ENCODE results near the gene SEMA5B.

Gene SEMA5B

GRCh38 chr3:123064914-123065313, 37.4 kb upstream of the SEMA5B start:
- Mint-ChIP-seq H3K4me3 (no peak overlapping the region), H3K27ac (no peak overlapping the region), H3K36me3 (peaks cover 2% of the 10 kb centered on the region)

GRCh38 chr3:123064506-123064905, 36.9 kb upstream of the SEMA5B start:
- Mint-ChIP-seq H3K27me3 (no peaks in the 10 kb centered on the region), H3K36me3 (peaks cover 2% of the 10 kb centered on the region), H3K9me3 (ENCODE audit: low read depth) (no peaks in the 10 kb centered on the region), H3K4me3 (no peak overlapping the region), H3K4me1 (ENCODE audit: low read depth) (peaks cover 25% of the 10 kb centered on the region), H3K27ac (no peak overlapping the region)

More at GRCh38 chr3:123064914-123065313, 37.4 kb upstream of the SEMA5B start:
- no peaks in the 10 kb centered on the region for H3K27me3 Mint-ChIP-seq
- no peaks in the 10 kb centered on the region for H3K9me3 Mint-ChIP-seq (ENCODE audit: low read depth)
- peaks cover 25% of the 10 kb centered on the region for H3K4me1 Mint-ChIP-seq (ENCODE audit: low read depth)

DNA sequence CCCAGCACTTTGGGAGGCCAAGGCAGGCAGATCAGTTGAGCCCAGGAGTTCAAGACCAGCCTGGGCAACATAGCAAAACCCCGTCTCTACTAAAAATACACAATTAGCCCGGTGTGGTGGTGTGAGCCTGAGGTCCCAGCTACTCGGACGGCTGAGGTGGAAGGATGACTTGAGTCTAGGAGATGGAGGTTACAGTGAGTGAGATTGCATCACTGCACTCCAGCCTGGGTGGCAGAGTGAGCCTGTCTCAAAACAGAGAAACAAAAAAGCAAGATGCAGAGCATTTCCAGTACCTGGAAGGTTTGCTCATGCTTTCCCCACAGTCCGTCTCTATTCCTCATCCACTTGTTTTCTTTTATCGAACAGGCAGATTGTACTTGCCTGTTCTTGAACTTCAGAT, 35.5 kb upstream of the SEMA5B start:
- Mint-ChIP-seq H3K27me3 (no peaks in the 10 kb centered on the region), H3K9me3 (ENCODE audit: low read depth) (no peaks in the 10 kb centered on the region), H3K27ac (no peak overlapping the region)

DNA sequence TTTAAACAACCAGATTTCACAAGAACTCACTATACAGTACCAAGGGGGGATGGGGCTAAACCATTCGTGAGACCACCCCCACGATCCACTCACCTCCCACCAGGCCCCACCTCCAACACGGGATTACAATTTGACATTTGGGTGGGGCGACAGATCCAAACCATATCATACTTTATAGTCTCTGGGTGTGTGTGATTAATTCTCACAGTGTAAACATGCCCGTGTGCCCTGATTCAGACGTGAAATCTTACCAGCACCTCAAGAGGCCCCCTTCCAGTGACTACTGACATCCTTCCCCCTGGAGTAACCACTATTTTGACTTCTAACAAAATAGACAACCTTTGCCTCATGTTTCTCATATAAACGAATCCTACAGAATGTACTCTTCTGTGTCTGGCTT, 34.3 kb upstream of the SEMA5B start:
- Mint-ChIP-seq H3K27me3 (no peaks in the 10 kb centered on the region), H3K4me3 (no peak overlapping the region), H3K4me1 (ENCODE audit: low read depth) (peaks cover 11% of the 10 kb centered on the region), H3K36me3 (no peaks in the 10 kb centered on the region), H3K9me3 (ENCODE audit: low read depth) (no peaks in the 10 kb centered on the region), H3K27ac (no peak overlapping the region)

More for the DNA sequence above, 35.5 kb upstream of the SEMA5B start:
- Mint-ChIP-seq H3K4me3 (no peak overlapping the region), H3K36me3 (no peaks in the 10 kb centered on the region), H3K4me1 (ENCODE audit: low read depth) (peaks cover 14% of the 10 kb centered on the region)

- no peak overlapping the region for H3K4me3 Mint-ChIP-seq
- no peak overlapping the region for H3K27ac Mint-ChIP-seq
- no peaks in the 10 kb centered on the region for H3K9me3 Mint-ChIP-seq (ENCODE audit: low read depth)
Observed at GRCh38 chr3:123060054-123060453, 32.5 kb upstream of the SEMA5B start.

DNA sequence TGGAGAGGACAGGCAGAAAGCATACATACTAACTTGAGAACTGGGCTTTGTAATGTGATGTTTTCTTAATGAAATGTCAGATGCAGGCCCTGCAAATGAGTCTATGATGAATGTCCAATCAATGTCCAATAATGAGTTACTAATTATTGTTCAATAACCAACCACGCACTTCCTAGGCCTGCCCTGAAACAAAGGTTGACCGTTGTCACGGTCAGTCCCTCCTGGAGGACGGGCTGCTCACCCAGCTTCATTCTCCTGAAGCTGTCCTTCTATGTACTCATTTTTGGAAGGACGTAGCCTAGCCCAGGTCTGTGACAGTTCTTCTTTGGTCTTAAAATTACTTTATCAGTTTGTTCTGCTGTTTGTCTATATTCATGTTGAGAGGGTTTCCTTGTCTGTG, 30.9 kb upstream of the SEMA5B start:
- H3K27me3 Mint-ChIP-seq = no peaks in the 10 kb centered on the region
- no peak overlapping the region for H3K4me3 Mint-ChIP-seq
- no peaks in the 10 kb centered on the region for H3K36me3 Mint-ChIP-seq
- no peaks in the 10 kb centered on the region for H3K9me3 Mint-ChIP-seq (ENCODE audit: low read depth)
- H3K27ac Mint-ChIP-seq = no peak overlapping the region
- no peaks in the 10 kb centered on the region for H3K4me1 Mint-ChIP-seq (ENCODE audit: low read depth)

More at GRCh38 chr3:123060054-123060453, 32.5 kb upstream of the SEMA5B start:
- no peaks in the 10 kb centered on the region for H3K36me3 Mint-ChIP-seq
- H3K27me3 Mint-ChIP-seq = no peaks in the 10 kb centered on the region
- H3K4me1 Mint-ChIP-seq (ENCODE audit: low read depth) = peaks cover 7% of the 10 kb centered on the region

DNA sequence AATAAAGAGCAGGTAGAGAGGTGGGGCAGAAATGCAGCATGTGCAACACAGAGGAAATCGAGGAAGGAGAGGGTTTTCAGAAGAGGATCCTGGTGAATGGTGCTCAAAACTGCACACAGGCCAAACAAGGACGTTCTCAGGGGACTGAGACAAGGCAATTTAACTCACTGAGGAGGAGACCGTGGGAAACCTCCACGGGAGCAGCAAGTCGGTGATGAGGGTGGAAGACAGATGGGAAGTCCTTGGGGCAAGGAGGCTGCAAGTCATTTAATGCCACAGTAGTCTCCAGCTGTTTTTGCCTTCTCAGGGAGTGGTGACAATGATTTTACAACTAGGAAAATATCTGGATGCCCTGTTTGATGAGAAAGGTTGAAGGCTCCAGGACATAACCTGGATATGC, 27.8 kb upstream of the SEMA5B start:
- H3K27ac Mint-ChIP-seq = no peak overlapping the region
- no peaks in the 10 kb centered on the region for H3K27me3 Mint-ChIP-seq
- no peaks in the 10 kb centered on the region for H3K9me3 Mint-ChIP-seq (ENCODE audit: low read depth)
- no peaks in the 10 kb centered on the region for H3K36me3 Mint-ChIP-seq
- no peaks in the 10 kb centered on the region for H3K4me1 Mint-ChIP-seq (ENCODE audit: low read depth)
- H3K4me3 Mint-ChIP-seq = no peak overlapping the region

- Mint-ChIP-seq H3K4me1 (ENCODE audit: low read depth) (no peaks in the 10 kb centered on the region), H3K9me3 (ENCODE audit: low read depth) (no peaks in the 10 kb centered on the region), H3K4me3 (no peak overlapping the region), H3K27me3 (no peaks in the 10 kb centered on the region), H3K36me3 (no peaks in the 10 kb centered on the region), H3K27ac (no peak overlapping the region)
Observed at GRCh38 chr3:123054931-123055330, 27.4 kb upstream of the SEMA5B start.

- H3K4me1 Mint-ChIP-seq (ENCODE audit: low read depth) = no peaks in the 10 kb centered on the region
- H3K36me3 Mint-ChIP-seq = no peaks in the 10 kb centered on the region
- no peaks in the 10 kb centered on the region for H3K9me3 Mint-ChIP-seq (ENCODE audit: low read depth)
- H3K27ac Mint-ChIP-seq = no peak overlapping the region
- H3K4me3 Mint-ChIP-seq = no peak overlapping the region
- H3K27me3 Mint-ChIP-seq = no peaks in the 10 kb centered on the region
Observed at GRCh38 chr3:123054109-123054778, 26.7 kb upstream of the SEMA5B start.

DNA sequence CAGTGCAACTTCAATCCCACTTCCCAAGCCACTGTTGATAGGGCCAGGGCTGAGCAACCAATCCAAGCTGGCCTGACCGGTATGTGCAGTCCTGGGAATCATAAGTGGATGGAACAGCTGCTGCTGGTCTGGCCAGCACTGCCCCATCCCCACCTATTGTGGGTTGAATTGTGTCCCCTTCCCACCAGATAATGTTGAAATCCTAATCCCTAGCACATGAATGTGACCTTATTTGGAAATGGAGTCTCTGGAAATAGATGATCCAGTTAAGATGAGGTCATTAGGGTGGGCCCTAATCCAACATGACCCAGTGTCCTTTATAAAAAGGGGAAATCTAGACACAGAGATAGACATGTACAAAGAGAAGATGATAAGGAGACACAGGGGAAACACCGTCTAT, 25.5 kb upstream of the SEMA5B start:
- H3K9me3 Mint-ChIP-seq (ENCODE audit: low read depth) = no peaks in the 10 kb centered on the region
- H3K27me3 Mint-ChIP-seq = no peaks in the 10 kb centered on the region
- H3K4me1 Mint-ChIP-seq (ENCODE audit: low read depth) = no peaks in the 10 kb centered on the region
- no peak overlapping the region for H3K4me3 Mint-ChIP-seq
- H3K27ac Mint-ChIP-seq = no peak overlapping the region
- H3K36me3 Mint-ChIP-seq = no peaks in the 10 kb centered on the region

DNA sequence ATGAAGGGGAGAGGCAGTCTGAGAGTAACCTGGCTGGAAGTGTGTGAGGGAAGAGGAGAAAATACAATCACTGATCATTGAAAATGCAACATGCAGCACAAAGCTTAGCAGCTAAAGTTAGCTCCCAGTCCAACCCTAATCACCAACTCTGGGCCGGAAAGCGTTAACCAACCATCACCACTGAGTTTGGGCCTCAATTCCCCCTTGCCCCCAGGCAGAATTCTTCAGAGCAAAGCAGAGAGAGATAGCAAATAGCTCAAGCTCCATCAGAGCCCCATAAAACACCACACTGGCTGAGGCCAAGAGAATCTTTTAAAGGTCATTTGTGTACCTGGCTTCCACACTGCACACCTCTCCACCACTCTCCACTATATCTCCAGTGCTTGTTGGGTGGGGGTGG, 23.1 kb upstream of the SEMA5B start:
- Mint-ChIP-seq H3K4me1 (ENCODE audit: low read depth) (no peaks in the 10 kb centered on the region), H3K4me3 (no peak overlapping the region), H3K27me3 (no peaks in the 10 kb centered on the region), H3K9me3 (ENCODE audit: low read depth) (no peaks in the 10 kb centered on the region), H3K27ac (no peak overlapping the region), H3K36me3 (no peaks in the 10 kb centered on the region)

DNA sequence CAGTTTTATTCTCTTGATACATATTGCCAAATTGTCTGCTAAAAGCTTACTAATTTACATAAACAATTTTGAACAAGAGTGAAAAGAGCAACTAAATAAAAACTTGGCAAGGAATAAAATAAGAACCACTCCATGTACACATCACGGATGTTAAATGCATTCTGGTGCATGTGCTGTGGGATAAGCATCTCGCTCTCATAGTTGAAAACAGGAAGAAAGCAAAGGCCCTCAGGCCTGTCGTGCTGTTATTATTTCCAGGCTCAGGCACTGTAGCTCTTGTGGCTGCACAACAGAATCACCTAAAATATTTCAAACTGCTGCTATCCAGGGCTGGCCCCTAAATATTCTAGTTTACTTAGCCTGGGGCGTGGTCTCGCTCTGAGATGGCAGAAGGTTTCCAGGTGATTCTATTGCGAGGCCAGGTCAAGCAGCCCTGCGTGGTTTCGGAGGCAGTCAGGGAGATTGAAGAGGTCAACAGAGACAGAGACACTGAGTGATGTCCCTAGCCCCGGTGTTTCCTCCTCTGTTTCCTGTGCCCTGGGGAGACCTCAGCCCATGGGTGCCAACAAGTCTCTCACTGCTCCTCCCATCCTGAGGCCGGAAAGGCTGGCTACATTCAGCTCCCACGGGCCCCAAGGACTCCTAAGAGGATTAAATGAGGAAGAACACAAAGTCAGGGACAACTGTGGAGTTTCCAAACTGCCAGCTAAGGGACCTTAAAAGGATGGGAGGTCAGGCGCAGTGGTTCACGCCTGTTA, 21.1 kb upstream of the SEMA5B start:
- Mint-ChIP-seq H3K4me1 (ENCODE audit: low read depth) (no peaks in the 10 kb centered on the region), H3K27me3 (peaks cover 2% of the 10 kb centered on the region), H3K36me3 (no peaks in the 10 kb centered on the region), H3K4me3 (no peak overlapping the region), H3K27ac (no peak overlapping the region), H3K9me3 (ENCODE audit: low read depth) (no peaks in the 10 kb centered on the region)

DNA sequence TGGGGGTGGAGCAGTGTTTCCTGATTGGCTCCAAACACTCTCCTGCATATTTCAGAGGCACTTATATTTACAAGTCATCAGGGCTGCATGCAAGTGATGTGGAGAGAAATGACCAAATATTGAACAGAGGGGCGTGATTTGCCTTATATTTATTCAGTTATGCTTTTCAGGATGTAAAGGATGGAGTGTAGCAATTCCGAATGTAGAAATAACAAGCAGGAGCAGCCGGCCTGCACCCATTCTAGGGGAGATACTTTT, 19.4 kb upstream of the SEMA5B start:
- Mint-ChIP-seq H3K27ac (no peak overlapping the region), H3K4me1 (ENCODE audit: low read depth) (no peaks in the 10 kb centered on the region), H3K9me3 (ENCODE audit: low read depth) (no peaks in the 10 kb centered on the region), H3K36me3 (no peaks in the 10 kb centered on the region), H3K4me3 (no peak overlapping the region), H3K27me3 (peaks cover 7% of the 10 kb centered on the region)

GRCh38 chr3:123046262-123047061, 18.9 kb upstream of the SEMA5B start:
- H3K27me3 Mint-ChIP-seq = peaks cover 7% of the 10 kb centered on the region
- no peaks in the 10 kb centered on the region for H3K36me3 Mint-ChIP-seq
- no peak overlapping the region for H3K27ac Mint-ChIP-seq
- no peak overlapping the region for H3K4me3 Mint-ChIP-seq
- H3K9me3 Mint-ChIP-seq (ENCODE audit: low read depth) = no peaks in the 10 kb centered on the region
- H3K4me1 Mint-ChIP-seq (ENCODE audit: low read depth) = no peaks in the 10 kb centered on the region

DNA sequence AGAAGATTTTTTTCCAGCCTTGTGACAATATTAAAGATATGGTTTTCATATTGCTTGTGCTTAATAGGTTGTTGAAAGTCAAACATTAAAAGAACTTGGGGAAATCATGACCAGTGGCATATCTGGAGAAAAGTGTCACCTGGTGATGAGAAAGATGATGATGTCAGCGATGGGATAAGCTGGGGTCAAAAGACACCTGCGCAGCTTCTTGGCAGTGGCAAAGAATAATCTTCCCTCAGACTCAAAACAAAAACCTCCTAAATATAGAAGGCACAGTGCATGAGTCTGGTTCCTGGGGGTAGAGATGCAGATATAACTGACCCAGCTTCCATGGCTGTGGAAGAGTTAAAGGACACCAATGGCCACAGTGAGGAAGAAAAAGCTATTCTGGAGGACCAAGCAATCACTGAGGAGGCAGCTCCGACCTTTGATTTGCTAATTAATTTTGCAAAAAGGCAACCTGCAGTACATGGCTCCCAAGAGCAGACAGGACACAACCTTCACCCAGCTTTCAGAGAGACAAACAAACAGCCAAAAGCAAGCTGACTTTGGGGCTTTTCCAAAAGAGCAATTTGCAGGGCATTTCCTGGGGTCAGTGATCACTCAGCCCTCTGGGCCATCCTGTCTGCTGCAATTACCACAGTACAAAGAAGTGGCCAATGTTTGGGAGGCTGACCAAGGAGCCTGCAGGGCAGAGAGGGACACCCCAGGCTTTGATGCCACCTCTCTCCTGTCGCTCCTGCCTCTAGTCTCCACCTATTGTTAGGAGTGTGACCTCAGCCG, 17.6 kb upstream of the SEMA5B start:
- Mint-ChIP-seq H3K4me1 (ENCODE audit: low read depth) (no peaks in the 10 kb centered on the region), H3K9me3 (ENCODE audit: low read depth) (no peaks in the 10 kb centered on the region), H3K27ac (no peak overlapping the region), H3K27me3 (peaks cover 8% of the 10 kb centered on the region), H3K4me3 (no peak overlapping the region), H3K36me3 (no peaks in the 10 kb centered on the region)
